ENCODE results near the gene KSR2. TPM values are rescaled to one million over a fixed set of nuclear protein-coding genes. Genes with fewer than 3 reads are reported as not detected.

Gene KSR2
- total RNA-seq, 2 donors from 2014 or later: 1.1 to 2.0 TPM

GRCh38 chr12:117900561-117900960 is 68.2 kb downstream of the KSR2 start:
- no peaks in the 10 kb centered on the region for H3K4me1 Mint-ChIP-seq
- no peaks in the 10 kb centered on the region for H3K36me3 Mint-ChIP-seq (ENCODE audit: low read depth)
- no peaks in the 10 kb centered on the region for H3K4me1 ChIP-seq (ENCODE audit: control insufficient read depth, insufficient read depth, low read length)
- H3K9me3 ChIP-seq (ENCODE audit: control insufficient read depth, low read length): no peaks in the 10 kb centered on the region
- no peak overlapping the region for H3K27ac ChIP-seq (ENCODE audit: low read depth, low read length)
- no peaks in the 10 kb centered on the region for H3K9me3 Mint-ChIP-seq
- no peaks in the 10 kb centered on the region for H3K27me3 ChIP-seq (ENCODE audit: control insufficient read depth, insufficient read depth, low read length, poor library complexity, severe bottlenecking)
- H3K4me3 ChIP-seq (ENCODE audit: low read length): no peak overlapping the region
- no peak overlapping the region for H3K27ac Mint-ChIP-seq
- no peak for TF ChIP-seq CTCF (conservative IDR thresholded peaks at IDR 0.05)
- 90 to 97% methylated on average over 2 to 4 of the region's 4 CpGs for WGBS, 2 experiments (ENCODE audit: insufficient coverage in 1 of 2, insufficient read length in 1 of 2)
- no peaks in the 10 kb centered on the region for H3K27me3 Mint-ChIP-seq (ENCODE audit: insufficient read depth)
- no peak overlapping the region for H3K9ac ChIP-seq (ENCODE audit: extremely low read depth, low read length, poor library complexity, severe bottlenecking)
- DNase-seq: no peak
- no peaks in the 10 kb centered on the region for H3K36me3 ChIP-seq (ENCODE audit: control insufficient read depth, insufficient read depth, low read length)
- no peak overlapping the region for H3K4me3 Mint-ChIP-seq

- Mint-ChIP-seq H3K4me3 (no peak overlapping the region), H3K36me3 (ENCODE audit: low read depth) (no peaks in the 10 kb centered on the region), H3K27ac (no peak overlapping the region), H3K4me1 (no peaks in the 10 kb centered on the region), H3K27me3 (ENCODE audit: insufficient read depth) (no peaks in the 10 kb centered on the region), H3K9me3 (no peaks in the 10 kb centered on the region)
- Histone ChIP-seq H3K9ac (ENCODE audit: extremely low read depth, low read length, poor library complexity, severe bottlenecking) (no peak overlapping the region), H3K4me1 (ENCODE audit: control insufficient read depth, insufficient read depth, low read length) (no peaks in the 10 kb centered on the region), H3K36me3 (ENCODE audit: control insufficient read depth, insufficient read depth, low read length) (no peaks in the 10 kb centered on the region), H3K27me3 (ENCODE audit: control insufficient read depth, insufficient read depth, low read length, poor library complexity, severe bottlenecking) (no peaks in the 10 kb centered on the region), H3K9me3 (ENCODE audit: control insufficient read depth, low read length) (no peaks in the 10 kb centered on the region), H3K4me3 (ENCODE audit: low read length) (no peak overlapping the region), H3K27ac (ENCODE audit: low read depth, low read length) (no peak overlapping the region)
- DNase-seq: no peak
- no peak for TF ChIP-seq CTCF (conservative IDR thresholded peaks at IDR 0.05)
- WGBS, 2 experiments (ENCODE audit: insufficient coverage in 1 of 2, insufficient read length in 1 of 2): 92% methylated on average over 9 to 14 of the region's 14 CpGs
Measured at GRCh38 chr12:117897372-117898161, 71.2 kb downstream of the KSR2 start.

- H3K9me3 ChIP-seq (ENCODE audit: control insufficient read depth, low read length): no peaks in the 10 kb centered on the region
- DNase-seq: no peak
- Mint-ChIP-seq H3K4me3 (no peak overlapping the region), H3K27ac (no peak overlapping the region), H3K4me1 (no peaks in the 10 kb centered on the region), H3K27me3 (ENCODE audit: insufficient read depth) (no peaks in the 10 kb centered on the region), H3K9me3 (no peaks in the 10 kb centered on the region), H3K36me3 (ENCODE audit: low read depth) (no peaks in the 10 kb centered on the region)
- H3K27ac ChIP-seq (ENCODE audit: low read depth, low read length): no peak overlapping the region
- TF ChIP-seq CTCF (conservative IDR thresholded peaks at IDR 0.05): no peak
- H3K9ac ChIP-seq (ENCODE audit: extremely low read depth, low read length, poor library complexity, severe bottlenecking): no peak overlapping the region
- no peaks in the 10 kb centered on the region for H3K27me3 ChIP-seq (ENCODE audit: control insufficient read depth, insufficient read depth, low read length, poor library complexity, severe bottlenecking)
- H3K4me1 ChIP-seq (ENCODE audit: control insufficient read depth, insufficient read depth, low read length): no peaks in the 10 kb centered on the region
- WGBS, 2 experiments (ENCODE audit: insufficient coverage in 1 of 2, insufficient read length in 1 of 2): 100% methylated on average over 1 of the region's 1 CpG; no CpG with 5 or more reads in 1 of the 2 experiments
- H3K36me3 ChIP-seq (ENCODE audit: control insufficient read depth, insufficient read depth, low read length): no peaks in the 10 kb centered on the region
- no peak overlapping the region for H3K4me3 ChIP-seq (ENCODE audit: low read length)
Measured at GRCh38 chr12:117896009-117896408, 72.8 kb downstream of the KSR2 start.

Measured in endodermal cell (in vitro differentiated cells).